VCaP (cell line): ENCODE measurements around the gene ZBTB16.
A peak's percentile ranks its signal among the peaks of the same experiment; 100 is the strongest.

Source experiments
- H3K27ac ChIP-seq: fragments of 450-650 bp; 2 replicates; pipeline ENCODE4 v1.5.1; 2017
- CTCF ChIP-seq: fragments of 450-650 bp; conservative IDR thresholded peaks from 2 replicates; pipeline ENCODE4 v1.5.1; 2017; ENCODE audit warnings: mild to moderate bottlenecking, moderate library complexity

The ZBTB16 gene

DNA sequence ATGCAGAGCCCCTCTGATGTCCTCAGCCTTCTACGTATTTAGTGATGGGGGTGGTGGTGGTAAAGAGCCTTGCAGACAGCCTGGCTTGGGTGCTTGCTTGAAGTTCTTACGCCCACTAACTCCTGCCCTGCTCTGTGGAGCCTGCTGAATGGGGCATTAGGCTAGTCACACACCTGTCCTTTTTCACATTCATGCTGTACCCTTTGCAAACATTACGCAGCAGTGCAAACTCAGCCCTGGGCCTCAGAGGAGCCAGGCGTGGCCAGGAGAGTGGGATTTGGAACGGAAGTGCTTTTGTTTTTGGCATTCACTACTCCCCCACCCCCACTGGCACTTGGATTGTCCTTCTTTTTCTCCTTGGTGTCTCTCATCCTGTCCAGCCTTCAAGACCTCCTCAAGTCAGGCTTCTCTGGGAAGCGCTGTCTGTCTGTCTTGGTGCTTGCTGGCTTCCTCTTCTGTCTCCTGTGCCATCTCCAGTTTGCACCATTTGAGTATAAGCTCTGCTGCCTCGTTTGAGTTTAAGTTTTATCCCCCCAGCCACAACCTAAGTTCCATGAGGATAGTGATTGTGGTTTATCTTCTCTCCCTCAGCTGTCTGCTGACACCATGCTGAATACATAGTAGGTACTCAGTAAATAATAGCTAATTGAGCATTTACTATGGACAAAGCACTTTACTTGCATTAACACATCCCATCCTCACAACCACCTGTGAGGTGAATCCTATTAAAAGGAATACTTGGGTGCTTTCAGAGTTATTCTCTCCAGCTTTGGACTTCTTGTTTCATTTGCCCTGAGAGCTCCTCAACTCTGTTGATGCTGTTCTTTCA lies 26.7 kb downstream of the ZBTB16 start:
- H3K27ac ChIP-seq, result peak overlapping the region; percentile 66
- no peak for TF ChIP-seq CTCF

- TF ChIP-seq CTCF, result no peak
- H3K27ac ChIP-seq, result peak overlapping the region; percentile 66
These were observed 27.5 kb downstream of the ZBTB16 start for GRCh38 chr11:114087025-114087424.

DNA sequence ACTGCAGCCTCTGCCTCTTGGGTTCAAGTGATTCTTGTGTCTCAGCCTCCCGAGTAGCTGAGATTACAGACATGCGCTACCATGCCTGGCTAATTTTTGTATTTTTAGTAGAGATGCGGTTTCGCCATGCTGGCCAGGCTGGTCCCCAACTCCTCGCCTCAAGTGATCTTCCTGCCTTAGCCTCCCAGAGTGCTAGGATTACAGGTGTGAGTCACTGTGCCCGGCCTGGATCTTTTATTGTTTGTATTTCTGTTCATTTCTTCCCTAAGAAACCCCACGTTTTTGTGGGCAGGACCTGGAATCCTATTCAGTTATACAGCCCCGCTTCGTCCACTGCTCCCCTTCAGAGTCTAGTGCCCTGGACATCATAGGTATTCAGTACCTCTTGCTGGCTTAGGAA lies 28.7 kb downstream of the ZBTB16 start:
- no peak for TF ChIP-seq CTCF
- peak overlapping the region; percentile 66 for H3K27ac ChIP-seq

DNA sequence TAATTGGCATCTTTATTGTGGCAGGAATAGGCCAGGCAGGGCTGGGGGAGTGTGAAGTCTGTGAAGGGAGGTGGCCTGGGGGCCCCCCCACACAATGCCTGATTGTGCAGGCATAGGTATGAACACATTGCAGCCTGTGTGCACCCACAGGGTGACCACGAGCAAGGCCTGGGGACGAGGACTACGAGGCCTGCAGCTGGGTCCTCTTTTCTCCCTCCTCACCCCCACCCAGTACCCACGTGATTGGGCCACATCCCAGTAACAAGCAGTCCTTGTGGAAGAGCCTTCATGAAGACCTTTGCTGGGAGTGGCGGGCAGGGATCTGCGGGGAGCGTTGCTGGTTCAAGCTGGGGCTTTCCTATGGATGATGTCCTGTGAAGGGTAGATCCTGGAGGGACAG lies 29.3 kb downstream of the ZBTB16 start:
- peak overlapping the region; percentile 66 for H3K27ac ChIP-seq
- no peak for TF ChIP-seq CTCF

DNA sequence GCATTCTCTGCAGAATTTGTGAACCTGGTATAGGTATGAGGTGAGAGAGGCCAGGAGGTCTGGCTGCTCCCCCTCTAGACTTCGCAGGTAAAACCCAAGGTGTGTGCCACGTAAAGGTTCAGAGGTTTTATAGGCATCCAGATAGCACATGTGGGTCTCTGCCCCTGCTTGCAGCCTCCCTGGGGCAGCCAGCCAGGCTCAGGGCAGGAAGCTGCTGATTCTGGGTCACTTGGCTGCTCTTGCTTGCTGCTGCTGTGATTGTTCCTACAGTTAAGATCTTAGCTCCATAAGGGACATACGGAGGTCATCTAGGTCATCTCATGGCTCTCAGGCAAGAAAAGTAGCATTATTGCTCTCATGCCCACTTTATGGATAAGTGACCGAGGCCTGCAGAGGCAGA lies 30.2 kb downstream of the ZBTB16 start:
- no peak for TF ChIP-seq CTCF
- H3K27ac ChIP-seq, result peak overlapping the region; percentile 66

GRCh38 chr11:114090225-114090910 lies 30.9 kb downstream of the ZBTB16 start:
- TF ChIP-seq CTCF, result no peak
- H3K27ac ChIP-seq, result peak overlapping the region; percentile 66

- peak overlapping the region; percentile 66 for H3K27ac ChIP-seq
- no peak for TF ChIP-seq CTCF
These were observed 31.5 kb downstream of the ZBTB16 start for GRCh38 chr11:114090976-114091375.
